Fibroblast of skin of left biceps (primary cell): ENCODE results near the gene MRPL21.

Experiments used
- DNase-seq, 2 experiments: peaks; one replicate each; pipeline ENCODE4 v3.0.0-alpha.2; 2013; ENCODE audit warnings: low read depth in 2 of 2

Gene MRPL21

DNA sequence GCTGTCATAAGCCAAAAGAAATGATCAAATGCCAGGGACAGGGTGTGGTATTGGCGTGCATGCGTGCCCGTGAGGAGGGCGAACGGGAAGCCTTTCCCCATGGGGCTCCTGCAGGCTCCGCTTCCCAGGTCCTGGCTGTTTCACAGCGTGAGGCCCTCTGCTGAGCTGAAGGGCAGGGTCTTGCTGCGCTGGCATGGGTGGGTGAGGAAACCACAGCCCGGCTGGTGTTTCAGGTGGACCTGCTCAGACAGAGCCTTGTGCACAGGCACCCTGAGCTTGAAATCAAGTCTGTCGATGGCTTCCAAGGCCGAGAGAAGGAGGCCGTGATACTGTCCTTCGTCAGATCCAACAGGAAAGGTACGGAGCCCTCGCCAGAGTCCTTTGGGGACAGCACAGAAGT, 31.4 kb upstream of the MRPL21 start:
- no peak for DNase-seq

DNA sequence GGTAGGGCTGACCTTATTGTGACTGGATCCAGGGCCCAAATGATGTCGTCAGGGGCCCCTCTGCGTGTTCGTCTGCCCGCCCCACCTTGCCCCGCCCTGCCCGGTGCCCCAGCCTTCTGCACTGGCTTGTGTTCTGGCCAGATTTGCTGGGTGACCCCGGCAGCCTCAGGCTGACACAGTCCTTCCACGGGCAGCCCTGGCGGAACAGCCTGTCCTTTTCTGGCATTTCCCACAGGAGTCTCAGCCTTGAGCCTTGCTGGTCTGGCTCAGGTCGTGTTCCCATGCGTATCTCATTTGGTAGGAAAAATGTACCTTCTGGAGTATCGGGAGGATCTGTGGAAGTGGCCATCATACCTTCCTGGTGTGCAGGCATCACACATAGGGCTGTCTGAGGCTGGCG, 31.0 kb upstream of the MRPL21 start:
- no peak for DNase-seq

DNA sequence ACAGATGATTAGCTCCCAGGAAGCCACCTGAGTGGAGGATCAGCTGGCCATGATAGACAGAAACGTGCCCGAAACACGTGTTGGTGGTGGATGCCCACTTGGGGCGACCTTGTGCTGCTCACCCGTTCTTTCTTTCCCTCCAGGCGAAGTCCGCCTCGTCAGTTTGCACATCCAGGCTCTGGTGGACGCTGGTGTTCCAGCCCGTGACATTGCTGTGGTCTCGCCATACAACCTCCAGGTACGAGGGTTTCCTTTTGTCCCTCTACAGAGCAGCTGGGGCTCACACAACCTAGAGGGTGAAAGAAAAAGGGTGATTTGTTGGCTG, 30.7 kb upstream of the MRPL21 start:
- DNase-seq, result no peak

DNA sequence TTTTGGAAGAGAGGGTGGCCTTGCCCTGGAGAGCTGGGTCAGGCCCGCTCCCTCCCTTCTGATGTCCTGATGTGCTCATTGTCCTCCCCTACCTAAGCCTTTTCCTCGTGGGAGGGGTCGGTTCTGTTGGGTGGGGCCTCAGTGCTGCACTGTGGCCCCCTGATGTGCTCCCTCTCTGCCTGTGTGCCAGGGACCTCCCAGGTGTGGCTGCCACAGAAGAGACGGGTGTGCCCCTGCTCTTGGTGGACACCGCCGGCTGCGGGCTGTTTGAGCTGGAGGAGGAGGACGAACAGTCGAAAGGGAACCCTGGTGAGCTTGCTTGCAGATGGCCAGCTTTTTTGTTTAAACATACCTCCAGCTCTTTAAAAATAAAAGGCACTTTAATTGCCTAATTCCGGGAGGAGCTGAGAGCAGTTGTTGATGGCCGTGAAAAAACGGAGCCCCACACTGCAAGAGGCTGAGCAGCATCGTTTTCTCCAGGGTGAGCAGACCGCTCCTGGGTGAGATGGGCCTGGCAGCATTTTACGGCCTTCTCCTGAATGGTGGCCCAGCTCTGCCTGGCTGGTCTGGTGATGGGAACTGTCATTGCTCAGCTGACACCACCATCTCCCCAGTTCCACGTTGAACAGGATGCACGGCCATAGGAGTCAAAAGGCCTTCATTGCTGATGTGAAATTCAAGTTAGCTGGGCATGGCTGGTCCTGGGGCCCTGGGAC, 30.1 kb upstream of the MRPL21 start:
- no peak for DNase-seq

DNA sequence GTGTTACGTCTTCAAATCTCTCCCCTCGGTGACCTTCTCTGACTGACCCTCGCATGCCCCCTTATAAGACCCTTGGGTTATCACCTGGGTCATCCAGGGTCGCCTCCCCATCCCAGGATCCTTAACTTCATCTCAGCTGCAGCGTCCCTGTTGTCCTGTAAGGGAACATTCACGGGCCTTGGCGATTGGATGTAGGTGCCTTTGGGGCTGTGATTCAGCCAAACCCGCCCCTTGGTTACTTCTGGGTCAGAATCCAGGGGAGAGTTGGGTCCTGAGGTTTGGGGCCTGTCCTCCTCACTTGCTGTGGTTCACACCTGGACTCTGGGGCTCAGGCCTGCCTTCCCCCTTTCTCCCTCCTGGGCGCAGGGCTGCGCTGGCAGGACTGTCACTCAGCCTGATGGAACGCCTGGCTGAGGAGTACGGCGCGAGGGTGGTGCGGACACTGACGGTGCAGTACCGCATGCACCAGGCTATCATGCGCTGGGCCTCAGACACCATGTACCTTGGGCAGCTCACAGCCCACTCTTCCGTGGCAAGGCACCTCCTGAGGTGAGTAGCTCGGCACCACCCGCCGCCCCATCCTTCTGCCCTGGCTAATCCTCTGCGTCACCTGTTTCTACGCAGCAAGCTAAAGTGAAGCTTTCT, 29.4 kb upstream of the MRPL21 start:
- no peak for DNase-seq

DNA sequence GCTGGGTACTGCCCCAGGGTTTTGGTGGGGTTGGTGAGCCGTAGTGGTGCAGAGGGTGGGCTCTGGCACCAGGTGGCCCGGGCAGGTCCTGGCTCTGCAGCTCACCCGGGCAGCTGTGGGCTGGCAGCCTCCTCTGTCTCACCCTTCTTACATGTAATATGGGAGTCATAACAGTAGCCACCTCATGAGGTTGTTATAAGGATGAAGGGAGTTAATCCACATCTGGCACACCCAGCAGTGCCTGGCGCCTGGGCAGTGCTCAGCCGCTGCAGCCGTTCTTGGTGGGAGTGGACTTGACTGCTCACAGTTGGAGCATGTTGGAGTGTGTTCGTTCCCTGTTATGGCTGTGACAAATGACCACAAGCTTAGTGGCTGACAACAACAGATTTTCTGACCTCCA, 28.7 kb upstream of the MRPL21 start:
- no peak for DNase-seq

DNA sequence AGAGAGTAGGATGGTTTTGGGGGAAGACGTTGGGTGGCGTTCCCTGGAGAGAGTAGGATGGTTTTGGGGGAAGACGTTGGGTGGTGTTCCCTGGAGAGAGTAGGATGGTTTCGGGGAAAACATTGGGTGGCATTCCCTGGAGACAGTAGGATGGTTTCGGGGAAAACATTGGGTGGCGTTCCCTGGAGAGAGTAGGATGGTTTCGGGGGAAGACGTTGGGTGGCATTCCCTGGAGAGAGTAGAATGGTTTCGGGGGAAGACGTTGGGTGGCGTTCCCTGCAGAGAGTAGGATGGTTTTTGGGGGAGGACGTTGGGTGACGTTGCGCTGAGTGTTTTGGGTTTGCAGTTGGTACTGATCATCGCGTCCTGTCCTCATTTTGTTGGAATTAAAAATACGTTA, 28.3 kb upstream of the MRPL21 start:
- DNase-seq, result no peak

DNA sequence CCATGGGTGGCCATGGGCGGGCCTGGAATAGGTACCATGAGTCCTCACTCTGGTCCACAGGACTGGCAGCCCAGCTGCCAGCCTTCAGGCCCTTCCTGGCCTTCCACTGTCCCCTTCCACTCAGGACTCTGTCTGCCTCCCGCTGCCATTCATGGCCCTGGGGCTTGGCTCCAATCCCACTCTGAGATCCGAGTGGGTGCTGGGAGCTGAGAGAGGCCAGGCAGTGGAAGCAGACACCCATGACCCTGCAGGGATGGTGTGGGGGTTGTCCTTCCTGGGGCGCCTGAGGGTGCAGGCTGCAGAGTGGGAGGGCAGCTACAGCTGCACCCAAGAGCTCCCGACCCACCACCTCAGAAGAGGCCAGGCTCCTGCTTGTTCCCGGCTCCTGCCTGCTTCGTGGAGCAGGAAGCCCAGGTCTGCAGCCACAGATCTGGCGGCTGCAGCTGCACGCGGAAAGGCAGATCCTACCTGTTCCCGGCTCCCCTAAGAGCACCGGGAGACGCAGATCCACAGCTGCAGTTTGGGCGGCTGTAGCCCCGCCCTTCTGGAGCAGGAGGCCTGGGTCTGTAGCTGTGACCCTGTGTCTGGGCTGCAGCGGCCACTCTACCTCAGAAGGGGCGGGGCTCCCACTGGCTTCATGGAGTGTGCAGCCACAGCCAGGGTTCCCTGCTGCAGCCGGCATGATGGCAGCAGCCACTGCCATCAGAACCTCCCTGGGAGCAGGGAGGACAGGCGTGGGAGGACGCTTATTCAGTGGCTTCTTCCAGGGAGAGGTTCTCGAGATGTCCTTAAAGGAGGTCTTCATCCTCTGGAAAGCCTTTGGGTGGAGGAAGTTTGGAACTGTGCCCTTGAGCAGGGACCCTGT, 27.6 kb upstream of the MRPL21 start:
- DNase-seq, result no peak

DNA sequence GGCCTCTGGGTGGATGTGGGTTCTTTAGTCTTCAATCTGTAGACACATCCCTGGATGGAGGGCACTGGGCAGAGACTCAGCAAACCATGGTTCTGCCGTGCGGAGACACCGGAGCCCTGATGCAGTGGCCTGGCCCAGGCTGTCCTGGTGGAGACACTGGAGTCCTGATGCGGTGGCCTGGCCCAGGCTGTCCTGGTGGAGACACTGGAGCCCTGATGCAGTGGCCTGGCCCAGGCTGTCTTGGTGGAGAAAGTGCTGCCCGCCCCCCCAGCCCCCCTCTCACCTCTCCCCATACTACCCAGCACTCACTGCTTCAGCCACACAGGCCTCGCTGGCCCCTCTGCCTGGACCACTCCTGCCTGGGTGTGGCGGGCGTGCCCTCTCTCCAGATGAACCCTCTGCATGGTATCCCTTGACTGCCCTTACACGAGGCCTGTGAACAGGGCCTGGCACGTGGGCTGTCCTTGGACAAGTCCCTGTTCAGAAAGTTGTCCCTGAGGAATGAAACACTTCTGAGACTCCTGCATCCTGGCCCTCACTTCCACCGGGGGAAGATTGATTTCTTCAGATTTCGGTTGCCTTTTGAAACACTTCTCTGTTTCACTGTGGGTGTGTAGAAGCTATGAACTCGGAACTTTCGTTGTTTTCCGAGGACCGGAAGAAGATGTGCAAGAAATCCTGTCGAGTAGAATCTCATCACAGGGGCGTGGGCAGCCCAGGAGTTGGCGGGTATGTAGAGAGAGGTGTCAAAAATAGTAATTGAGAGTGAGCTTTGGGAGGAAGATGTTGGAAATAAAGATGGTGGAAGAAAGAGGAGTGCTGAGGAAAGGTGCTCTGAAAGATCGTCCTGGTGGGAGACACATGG, 26.3 kb upstream of the MRPL21 start:
- no peak for DNase-seq

DNA sequence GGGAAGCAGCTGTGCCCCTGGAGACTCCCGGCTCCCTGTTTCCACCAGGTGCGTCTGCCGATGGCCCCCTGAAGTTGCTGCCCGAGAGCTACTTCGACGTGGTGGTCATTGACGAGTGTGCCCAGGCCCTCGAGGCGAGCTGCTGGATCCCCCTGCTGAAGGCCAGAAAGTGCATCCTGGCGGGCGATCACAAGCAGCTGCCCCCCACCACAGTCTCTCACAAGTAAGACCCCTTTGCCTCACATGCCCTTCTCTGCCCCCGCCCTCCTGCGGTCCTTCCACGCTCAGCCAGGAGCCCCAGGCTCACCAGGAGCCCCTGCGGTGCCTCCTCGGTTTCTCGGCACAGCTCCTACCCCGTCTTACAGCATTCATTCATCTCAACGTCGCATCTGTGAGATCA, 25.5 kb upstream of the MRPL21 start:
- no peak for DNase-seq

DNA sequence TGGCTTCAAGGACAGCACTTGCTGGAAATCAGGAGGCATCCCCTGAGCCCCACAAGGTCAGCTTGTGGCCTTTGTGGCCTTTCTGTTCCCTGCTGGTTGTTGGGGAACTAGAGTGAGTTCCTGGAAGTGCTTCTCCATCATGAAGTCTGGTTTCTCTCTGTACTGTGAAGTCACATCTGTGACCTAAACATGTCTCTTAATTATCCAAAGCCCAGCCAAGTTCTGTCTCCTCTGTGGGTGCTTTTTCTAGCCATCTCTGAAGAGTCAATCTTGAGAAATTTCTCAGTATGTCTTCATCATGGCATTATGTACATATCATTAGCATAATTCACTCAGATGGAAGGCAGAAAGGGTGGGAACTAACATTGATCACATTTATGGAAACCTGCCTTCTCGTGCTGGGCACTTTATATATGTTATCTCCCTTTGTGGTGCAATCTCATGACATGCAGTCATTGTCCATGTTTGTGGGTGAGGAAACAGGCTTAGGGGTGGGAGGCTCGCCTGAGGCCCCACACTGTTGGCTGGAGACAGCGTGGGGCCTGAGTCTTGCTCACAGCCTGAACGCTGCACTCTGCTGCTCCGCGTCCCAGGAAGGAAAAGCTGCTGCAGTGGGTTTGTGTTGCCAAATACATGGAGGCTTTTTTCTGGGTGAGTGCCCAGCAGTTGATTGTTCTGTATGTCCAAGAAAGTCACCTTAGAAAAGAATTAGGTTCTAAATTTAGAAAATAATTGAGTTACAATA, 24.7 kb upstream of the MRPL21 start:
- DNase-seq, result no peak

DNA sequence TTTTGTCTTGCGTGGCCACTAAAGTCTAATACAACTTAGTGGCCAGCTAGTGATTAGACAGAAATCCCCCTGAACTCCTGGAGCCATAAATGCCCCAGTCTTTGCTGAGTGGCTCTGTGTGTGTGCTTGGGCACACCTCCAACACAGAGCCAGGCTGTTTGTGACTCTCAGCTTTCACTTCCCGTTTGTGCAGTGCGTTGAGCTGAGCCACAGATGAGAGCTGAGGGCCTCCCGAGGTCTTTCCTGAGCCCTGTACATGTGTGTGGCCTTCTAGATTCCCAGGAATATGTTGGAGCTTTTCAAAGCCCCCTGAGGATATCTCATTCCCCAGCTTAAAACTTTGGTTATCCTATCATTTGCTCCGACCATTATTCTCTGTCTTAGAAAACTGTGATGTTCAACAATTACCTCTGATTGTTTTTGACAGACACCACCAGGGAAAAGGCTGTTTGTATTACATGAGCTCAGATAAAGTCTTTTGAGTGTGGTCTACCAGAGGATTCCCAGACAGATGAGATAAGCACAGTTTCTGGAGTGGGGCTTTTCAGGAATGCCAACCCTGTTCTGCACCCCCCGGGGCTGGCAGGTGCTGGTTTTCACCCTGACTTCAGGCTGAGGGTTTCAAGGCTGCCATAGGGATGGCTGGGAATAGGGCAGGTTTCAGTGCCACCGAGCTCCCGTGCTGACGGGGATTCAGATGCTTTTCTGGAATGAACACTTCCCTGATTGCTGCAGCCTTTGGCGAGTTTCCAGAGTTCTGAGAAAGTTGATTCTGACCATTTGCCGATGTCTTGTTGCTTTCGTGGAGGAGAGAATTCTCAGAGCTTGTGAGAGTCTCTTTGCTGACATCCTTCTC, 23.9 kb upstream of the MRPL21 start:
- DNase-seq, result no peak

DNA sequence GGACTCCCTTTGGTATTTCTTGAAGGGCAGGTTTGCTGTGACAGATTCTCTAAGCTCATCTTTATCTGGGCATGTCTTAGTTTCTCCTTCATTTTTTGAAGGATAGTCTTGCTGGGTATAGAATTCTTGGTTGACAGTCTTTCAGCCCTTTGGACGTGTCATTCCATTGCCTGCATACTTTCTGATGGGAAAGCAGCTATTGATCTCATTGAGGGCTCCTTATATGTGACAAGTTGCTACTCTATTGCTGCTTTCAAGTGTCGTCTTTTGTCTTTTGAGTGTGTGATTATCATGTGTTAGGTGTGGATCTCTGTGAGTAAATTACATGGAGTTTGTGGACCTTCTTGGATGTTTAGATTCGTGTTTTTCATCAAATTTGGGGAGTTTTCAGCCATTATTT, 22.0 kb upstream of the MRPL21 start:
- no peak for DNase-seq

DNA sequence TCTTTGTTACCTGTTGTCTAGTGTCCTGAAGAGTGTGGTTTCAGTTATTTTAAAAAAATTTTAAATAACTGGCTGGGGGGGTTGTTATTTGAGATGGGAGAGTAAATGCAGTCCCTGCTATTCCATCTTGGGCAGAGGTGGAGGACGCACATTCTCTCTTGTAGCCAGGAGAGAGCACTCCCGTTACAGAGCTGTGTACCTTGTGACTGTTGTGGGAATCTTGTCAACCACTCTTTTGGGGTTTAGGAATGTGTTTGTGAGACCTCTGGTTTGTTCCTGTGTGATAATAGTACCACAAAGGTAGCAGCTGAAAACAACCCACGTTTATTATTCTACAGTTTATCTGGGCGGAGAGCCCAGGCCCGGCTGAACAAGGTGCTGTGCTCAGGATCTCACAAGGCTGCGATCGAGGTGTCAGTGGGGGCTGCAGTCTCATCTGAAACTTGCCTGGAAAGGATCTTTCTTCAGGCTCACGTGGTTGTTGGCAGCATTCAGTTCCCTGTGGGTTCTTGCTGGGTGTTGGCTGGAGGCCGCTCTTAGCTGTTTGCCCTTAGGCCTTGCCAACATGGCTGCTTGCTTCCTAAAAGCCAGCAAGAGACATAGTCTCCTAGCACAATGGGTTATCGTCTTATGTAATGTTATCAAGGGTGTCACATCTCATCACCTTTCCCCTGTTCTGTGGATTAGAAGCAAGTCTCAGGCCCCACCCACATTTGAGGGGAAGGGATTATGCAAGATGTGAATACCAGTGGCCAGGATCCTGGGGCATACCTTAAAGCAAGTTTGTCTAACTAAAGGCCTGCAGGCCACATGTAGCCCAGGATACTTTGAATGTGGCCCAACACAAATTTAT, 20.7 kb upstream of the MRPL21 start:
- no peak for DNase-seq

DNA sequence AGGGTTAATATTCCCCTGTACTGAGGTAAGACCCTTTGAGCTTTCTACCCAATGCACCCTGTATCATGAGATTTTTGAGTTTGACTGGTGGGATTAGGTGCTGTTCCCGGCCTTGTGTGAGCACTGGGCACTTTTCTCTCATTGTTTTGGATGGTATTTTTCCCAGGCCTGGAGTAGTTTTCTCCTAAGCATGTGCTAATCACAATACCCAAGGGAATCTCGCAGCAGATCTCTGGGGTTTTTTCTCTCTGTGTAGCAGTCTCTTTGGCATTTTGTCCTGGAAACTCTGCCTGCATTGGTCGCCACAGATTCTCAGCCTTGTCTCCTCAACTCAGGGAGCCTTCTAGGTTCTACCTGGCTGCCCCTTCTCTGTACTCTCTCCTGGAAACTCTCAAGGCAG, 20.0 kb upstream of the MRPL21 start:
- DNase-seq, result no peak

DNA sequence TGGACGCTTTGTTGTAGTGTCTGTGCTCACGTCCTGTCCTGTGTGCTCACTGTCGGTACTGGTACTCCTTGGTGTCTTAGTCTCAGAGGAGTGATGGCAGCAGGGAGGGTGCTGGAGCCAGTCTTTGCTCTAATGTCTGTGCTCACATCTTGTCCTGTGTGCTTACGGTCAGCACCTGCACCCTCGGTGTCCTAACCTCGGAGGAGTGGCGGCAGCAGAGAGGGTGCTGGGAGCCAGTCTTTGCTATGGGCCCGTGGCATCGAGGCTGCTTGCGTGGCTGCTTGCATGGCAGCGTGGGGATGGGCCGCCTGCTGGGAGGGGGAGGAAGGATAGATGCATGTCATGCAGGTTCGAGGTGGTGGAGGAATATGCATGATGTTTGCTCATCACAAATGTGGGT, 12.8 kb upstream of the MRPL21 start:
- DNase-seq, result no peak

DNA sequence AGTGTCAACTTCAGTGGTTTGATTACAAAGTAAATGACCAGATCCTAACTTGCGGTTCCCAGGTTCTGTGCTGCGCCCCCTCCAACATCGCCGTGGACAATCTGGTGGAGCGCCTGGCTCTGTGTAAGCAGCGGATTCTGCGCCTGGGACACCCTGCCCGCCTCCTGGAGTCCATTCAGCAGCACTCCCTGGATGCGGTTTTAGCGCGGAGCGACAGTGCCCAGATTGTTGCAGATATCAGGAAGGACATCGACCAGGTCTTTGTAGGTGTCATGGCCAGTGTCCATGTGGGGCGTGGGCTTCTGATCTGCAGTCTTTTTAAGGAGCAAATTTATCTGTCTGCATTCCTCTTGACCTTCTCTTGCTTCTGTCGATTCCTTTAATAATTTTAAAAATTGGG, 11.1 kb upstream of the MRPL21 start:
- no peak for DNase-seq

DNA sequence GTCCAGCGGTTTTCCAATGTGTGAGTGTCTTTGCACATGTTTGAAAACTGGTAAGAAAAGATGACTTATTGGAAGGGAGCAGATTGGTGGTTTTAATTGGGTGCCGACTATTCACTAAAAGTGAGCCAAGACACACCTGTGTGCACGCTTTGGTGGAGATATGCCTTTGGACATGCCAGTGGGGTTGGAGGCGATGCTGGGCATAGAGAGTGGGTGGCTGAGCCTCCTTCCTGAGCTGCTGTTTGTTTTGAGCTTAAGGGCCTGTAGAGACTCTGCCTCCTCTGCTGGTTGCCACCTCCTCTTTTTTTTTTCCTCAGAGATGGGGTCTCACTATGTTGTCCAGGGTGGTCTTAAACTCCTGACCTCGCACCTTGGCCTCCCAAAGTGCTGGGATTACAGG, 9.6 kb upstream of the MRPL21 start:
- DNase-seq, result no peak

DNA sequence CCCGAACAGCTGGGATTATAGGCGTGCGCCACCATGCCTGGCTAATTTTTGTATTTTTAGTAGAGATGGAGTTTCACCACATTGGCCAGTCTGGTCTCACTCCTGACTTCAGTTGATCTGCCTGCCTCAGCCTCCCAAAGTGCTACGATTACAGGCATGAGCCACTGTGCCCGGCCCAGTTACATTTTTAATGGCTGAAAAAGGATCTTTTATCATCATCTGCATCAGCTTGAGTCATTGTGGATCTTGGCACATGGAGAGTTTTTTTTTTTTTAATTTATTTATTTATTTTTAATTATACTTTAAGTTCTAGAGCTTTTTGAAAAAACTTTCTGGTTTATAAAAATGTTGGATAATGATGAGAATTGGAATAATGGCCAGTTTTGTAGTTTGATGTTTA, 8.6 kb upstream of the MRPL21 start:
- DNase-seq, result no peak

DNA sequence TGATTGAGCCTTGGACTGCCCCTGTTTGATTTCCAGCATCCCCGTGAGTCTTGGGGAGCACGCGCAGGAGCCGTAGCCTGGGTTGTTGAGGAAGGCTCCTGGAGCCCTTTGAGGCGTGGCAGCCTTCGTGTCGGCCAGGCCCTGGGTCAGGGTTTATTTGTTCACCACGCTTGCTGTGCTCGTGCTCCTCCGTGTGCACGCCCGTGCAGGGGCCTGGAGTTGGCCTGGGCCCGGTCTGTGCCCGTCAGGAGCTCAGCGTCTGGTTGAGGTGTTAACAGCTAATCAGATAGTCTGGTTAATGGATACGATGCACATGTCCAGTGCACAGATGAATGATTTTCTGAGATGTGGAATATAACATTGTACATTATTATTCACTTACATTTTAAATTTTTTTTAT, 8.1 kb upstream of the MRPL21 start:
- no peak for DNase-seq
